Testis (tissue), 3 donors: ENCODE data around the gene TGFBR3. TPM values are rescaled to one million over a fixed set of nuclear protein-coding genes. Genes with fewer than 3 reads are reported as not detected.

Experiments
- DNase-seq: peaks from one replicate; pipeline ENCODE4 v3.0.0-alpha.2; 2019
- H3K27ac ChIP-seq, 2 donors: fragments of 200-600 bp; sonication (generic); one replicate each; pipeline ENCODE4 v1.5.1; 2019
- H3K27me3 ChIP-seq: fragments of 200-600 bp; sonication (generic); one replicate; pipeline ENCODE4 v1.5.1; 2019
- H3K36me3 ChIP-seq: fragments of 200-600 bp; sonication (generic); one replicate; pipeline ENCODE4 v1.5.1; 2017; ENCODE audit warnings: low read depth; ENCODE audit errors: missing control alignments
- H3K4me1 ChIP-seq: fragments of 200-600 bp; sonication (generic); one replicate; pipeline ENCODE4 v1.5.1; 2019
- H3K4me3 ChIP-seq, 2 donors: fragments of 200-600 bp; sonication (generic); one replicate each; pipeline ENCODE4 v1.5.1; 2017 to 2019
- H3K9me3 ChIP-seq: fragments of 200-600 bp; sonication (generic); one replicate; pipeline ENCODE4 v1.5.1; 2017
- POLR2A ChIP-seq: fragments of 450-650 bp; IDR thresholded peaks from one replicate; pipeline ENCODE4 v1.6.1; 2017; ENCODE audit warnings: antibody characterized with exemption, mild to moderate bottlenecking, moderate library complexity
- WGBS, 2 donors: methylation state at CpG; one replicate each; pipeline ENCODE4 v1.1.5; 2018; 5-methylcytosine and 5-hydroxymethylcytosine counted together
- intact Hi-C: fragments of 100-400 bp; cut with DNase I; formaldehyde crosslinking; loops from one replicate; pipeline ENCODE4 v1.15.1; 2023; ENCODE audit warnings: low total_unique reads
- polyA plus RNA-seq: library from polyadenylated mRNA; stranded (reverse); fragments of 350-450 nt; fragmentation: Illumina TruSeq; extraction: RNeasy Lipid Tissue Mini Kit (QIAGEN cat#74804); gene quantifications from one replicate; pipeline ENCODE4 v1.2.3, GENCODE V29; 2014; ENCODE audit warnings: low read depth, low replicate concordance; ENCODE audit not compliant: insufficient read depth
- total RNA-seq, 2 donors: library from RNA; depleted of rRNA; stranded (reverse); fragments of >200 nt; gene quantifications; one replicate each; pipeline ENCODE4 v1.2.3, GENCODE V29; 2016
- TF ChIP-seq, protein P1 (sequence below), 3 experiments: fragments of 450-650 bp in 2 of 3; fragments of 200-600 bp in 1 of 3; sonication (generic) in 1 of 3; IDR thresholded peaks; one replicate each; pipeline ENCODE4 v1.5.1; 2016 to 2019; ENCODE audit warnings: antibody characterized with exemption in 3 of 3, mild to moderate bottlenecking in 2 of 3, moderate library complexity in 1 of 3

Gene TGFBR3
- total and polyA plus RNA-seq, 3 donors from 2014 or later, result 24.0 to 37.2 (median 34.7) TPM

DNA sequence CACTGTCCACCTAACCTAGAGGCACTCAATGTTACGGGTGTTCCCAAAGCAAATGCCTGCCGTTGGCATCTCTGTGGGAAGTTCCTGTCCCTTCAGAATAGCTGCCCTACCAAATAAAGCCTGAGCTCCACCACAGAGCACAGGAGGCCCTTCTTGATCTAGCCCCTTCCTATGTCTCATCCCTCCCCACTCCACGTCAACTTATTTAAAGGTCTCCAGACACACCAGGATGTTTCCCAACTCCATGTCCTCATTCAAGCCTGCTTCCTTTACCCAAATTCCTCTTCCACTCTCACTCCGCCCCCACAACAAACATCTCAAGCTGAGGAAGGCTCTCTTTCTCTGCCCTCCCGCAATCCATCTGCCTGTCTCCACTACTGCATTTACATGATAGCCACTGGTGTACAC is 87.7 kb downstream of the TGFBR3 start:
- Histone ChIP-seq H3K36me3 (no peaks in the 10 kb centered on the region), H3K27ac (peak overlapping the region in 1 of 2 donors; percentile 5), H3K4me1 (peaks cover 18% of the 10 kb centered on the region), H3K4me3 (no peak overlapping the region), H3K27me3 (no peaks in the 10 kb centered on the region), H3K9me3 (no peaks in the 10 kb centered on the region)
- WGBS, 2 donors, result 88 to 91% methylated on average over 5 of the region's 5 CpGs
- TF ChIP-seq POLR2A, result no peak
- TF ChIP-seq, protein P1, sequence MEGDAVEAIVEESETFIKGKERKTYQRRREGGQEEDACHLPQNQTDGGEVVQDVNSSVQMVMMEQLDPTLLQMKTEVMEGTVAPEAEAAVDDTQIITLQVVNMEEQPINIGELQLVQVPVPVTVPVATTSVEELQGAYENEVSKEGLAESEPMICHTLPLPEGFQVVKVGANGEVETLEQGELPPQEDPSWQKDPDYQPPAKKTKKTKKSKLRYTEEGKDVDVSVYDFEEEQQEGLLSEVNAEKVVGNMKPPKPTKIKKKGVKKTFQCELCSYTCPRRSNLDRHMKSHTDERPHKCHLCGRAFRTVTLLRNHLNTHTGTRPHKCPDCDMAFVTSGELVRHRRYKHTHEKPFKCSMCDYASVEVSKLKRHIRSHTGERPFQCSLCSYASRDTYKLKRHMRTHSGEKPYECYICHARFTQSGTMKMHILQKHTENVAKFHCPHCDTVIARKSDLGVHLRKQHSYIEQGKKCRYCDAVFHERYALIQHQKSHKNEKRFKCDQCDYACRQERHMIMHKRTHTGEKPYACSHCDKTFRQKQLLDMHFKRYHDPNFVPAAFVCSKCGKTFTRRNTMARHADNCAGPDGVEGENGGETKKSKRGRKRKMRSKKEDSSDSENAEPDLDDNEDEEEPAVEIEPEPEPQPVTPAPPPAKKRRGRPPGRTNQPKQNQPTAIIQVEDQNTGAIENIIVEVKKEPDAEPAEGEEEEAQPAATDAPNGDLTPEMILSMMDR (IDR thresholded peaks at IDR 0.05), result no peak
- intact Hi-C loops, result no loop called here
- no peak for DNase-seq

DNA sequence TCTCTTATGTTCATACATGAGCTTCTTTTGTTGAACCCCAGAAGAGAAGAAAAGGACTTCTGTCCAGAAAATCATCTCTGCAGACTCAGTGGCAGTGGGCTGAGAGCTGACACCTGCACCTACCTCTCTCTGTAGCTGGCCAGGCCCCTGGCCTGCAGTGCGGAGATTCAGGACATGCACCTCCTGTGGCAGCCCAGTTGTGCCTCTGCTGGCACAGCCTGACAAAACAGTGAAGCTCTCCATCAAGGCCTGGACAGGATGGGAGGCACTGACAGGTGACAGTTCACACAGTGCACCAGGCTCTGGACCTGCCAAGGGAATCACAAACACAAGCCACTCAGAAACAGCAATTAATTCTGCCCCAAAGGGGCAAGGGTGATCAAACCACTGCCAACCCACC is 88.8 kb downstream of the TGFBR3 start:
- DNase-seq, result no peak
- Histone ChIP-seq H3K4me3 (no peak overlapping the region), H3K4me1 (peaks cover 14% of the 10 kb centered on the region), H3K9me3 (no peaks in the 10 kb centered on the region), H3K27ac (peak overlapping the region in 1 of 2 donors; percentile 5), H3K27me3 (no peaks in the 10 kb centered on the region), H3K36me3 (no peaks in the 10 kb centered on the region)
- WGBS, 2 donors, result 100% methylated on average over 1 of the region's 1 CpG
- TF ChIP-seq, protein P1 (IDR thresholded peaks at IDR 0.05), result no peak
- TF ChIP-seq POLR2A, result no peak
- intact Hi-C loops, result no loop called here

DNA sequence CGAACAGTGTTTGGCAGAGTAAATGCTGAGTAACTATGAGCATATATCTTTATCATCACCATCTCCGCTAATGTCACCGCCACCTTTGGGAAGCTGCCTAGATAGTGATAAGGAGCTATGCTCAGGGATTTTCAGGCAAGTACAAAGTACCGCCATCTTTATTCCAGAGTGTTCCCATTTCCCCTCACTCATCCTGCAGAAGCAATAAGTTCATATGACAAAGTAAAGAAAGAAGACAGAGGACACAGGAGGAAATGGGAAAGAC is 89.6 kb downstream of the TGFBR3 start:
- no peak for TF ChIP-seq POLR2A
- TF ChIP-seq, protein P1 (IDR thresholded peaks at IDR 0.05), result no peak

DNA sequence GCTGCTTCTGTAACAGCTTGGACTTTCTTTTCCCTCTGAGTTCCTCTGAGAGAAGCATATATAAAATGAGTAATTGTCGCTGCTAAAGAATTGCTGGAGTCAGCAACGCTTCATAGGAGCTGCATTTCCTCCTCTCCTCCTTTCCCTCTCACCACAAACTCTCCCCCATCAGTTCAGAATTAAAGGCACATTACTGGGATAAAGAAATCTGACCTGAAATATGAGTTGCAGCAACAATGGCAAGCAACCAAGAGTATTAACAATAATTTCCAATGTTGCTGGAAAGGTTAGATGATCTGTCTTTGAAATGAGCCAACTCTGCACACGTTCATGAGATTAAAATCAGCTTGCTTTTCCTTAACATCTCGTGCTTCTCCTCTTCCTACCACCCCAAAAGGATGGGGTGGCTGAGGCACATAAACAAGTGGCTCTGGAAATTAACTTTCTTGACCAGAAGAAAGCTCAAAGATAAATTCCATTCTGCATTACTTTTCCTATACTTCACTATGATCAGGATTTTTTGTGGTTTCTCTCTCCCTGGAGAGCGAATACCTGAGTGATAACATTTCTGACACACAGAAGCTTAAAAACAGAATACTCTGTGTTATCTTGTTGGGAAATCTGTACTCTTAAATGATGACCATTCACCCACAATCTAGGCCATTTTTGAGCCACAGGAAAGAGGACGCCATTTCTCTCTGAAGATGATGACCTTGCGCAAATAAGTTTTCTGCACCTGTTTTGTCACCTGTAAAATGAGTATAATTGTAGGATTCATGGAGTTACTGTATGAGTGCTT is 90.2 kb downstream of the TGFBR3 start:
- no peak for DNase-seq
- H3K36me3 ChIP-seq, result no peaks in the 10 kb centered on the region
- H3K4me1 ChIP-seq, result peaks cover 15% of the 10 kb centered on the region
- intact Hi-C loops, result no loop called here
- TF ChIP-seq, protein P1 (IDR thresholded peaks at IDR 0.05), result no peak
- no peak for TF ChIP-seq POLR2A
- H3K4me3 ChIP-seq, result no peak overlapping the region
- 66 to 73% methylated on average over 7 of the region's 7 CpGs for WGBS, 2 donors
- H3K27ac ChIP-seq, result no peak overlapping the region
- H3K27me3 ChIP-seq, result no peaks in the 10 kb centered on the region
- no peaks in the 10 kb centered on the region for H3K9me3 ChIP-seq

More for the DNA sequence above, 89.6 kb downstream of the TGFBR3 start:
- no peak for DNase-seq
- H3K4me3 ChIP-seq, result no peak overlapping the region
- 97 to 99% methylated on average over 4 of the region's 4 CpGs for WGBS, 2 donors
- no peak overlapping the region for H3K27ac ChIP-seq
- intact Hi-C loops, result no loop called here
- H3K27me3 ChIP-seq, result no peaks in the 10 kb centered on the region
- no peaks in the 10 kb centered on the region for H3K9me3 ChIP-seq
- peaks cover 15% of the 10 kb centered on the region for H3K4me1 ChIP-seq
- H3K36me3 ChIP-seq, result no peaks in the 10 kb centered on the region

DNA sequence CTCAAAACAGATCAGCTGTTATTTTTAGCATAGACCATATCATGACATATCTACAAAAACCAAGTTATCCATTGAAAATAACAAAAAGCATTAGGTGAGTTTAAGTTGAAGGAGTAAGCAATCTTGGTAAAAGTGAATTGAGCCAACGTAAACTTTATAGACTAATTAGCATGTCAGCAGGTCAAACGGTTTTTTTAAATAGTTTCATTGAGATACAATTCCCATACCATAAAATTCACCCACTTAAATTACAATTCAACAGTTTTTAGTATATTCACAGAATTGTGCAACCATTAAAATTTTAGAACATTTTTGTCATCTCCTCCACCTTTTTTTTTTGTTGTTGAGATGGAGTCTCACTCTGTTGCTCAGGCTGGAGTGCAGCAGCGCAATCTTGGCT is 92.1 kb downstream of the TGFBR3 start:
- no peak overlapping the region for H3K4me3 ChIP-seq
- H3K4me1 ChIP-seq, result peaks cover 8% of the 10 kb centered on the region
- no peak for TF ChIP-seq POLR2A
- TF ChIP-seq, protein P1 (IDR thresholded peaks at IDR 0.05), result no peak
- WGBS, 2 donors, result 88 to 91% methylated on average over 3 of the region's 3 CpGs
- DNase-seq, result no peak
- H3K9me3 ChIP-seq, result no peaks in the 10 kb centered on the region
- H3K27me3 ChIP-seq, result no peaks in the 10 kb centered on the region
- no peaks in the 10 kb centered on the region for H3K36me3 ChIP-seq
- intact Hi-C loops, result no loop called here
- H3K27ac ChIP-seq, result no peak overlapping the region
